GM21447 (cell line): ENCODE results near the gene AGAP3.

Experiments
- ATAC-seq: cut with Tn5 transposase; IDR thresholded peaks from one replicate; pipeline ENCODE4 v1.9.1; 2021; ENCODE audit not compliant: unreplicated experiment

The AGAP3 gene

DNA sequence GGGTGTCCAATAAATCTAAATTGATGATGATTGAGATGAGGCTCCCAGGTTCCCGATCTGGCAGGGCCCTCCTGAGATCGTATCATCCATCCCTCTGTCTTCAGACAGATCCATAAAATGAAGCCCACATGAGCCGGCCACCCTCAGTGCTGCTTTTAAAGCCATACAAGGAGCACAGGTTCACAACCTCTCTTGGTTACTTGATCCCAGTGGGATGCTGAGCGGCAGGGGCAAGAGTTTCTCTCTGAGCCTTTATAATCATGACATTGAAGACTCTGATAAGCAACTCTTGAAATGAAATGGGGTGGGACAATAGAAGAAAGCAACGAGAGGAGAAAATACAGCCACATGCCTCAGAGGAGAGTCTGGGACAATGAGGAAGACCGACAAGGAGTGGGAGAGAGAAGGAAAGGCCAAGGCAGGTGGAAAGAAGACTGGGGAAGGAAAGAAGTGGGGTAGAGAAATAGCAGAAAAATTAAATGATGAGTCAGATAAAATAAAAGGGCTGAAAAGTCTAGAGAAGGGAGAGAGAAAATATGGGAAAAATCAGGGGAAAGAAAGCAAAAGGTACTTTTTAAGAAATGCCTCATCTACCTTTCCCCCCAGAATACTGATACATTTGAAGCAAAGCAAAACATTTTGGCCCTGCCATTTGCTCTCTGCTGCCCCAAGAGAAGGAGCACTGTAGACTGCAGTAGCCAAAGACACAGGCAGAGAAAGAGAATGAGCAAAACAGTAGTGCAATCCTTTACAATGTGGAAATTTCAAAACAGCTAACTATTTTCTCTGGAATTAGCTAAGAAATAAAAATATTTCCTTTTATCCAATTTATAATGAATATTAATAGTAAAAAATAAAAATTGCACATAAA is 66.6 kb downstream of the AGAP3 start:
- ATAC-seq: no peak

DNA sequence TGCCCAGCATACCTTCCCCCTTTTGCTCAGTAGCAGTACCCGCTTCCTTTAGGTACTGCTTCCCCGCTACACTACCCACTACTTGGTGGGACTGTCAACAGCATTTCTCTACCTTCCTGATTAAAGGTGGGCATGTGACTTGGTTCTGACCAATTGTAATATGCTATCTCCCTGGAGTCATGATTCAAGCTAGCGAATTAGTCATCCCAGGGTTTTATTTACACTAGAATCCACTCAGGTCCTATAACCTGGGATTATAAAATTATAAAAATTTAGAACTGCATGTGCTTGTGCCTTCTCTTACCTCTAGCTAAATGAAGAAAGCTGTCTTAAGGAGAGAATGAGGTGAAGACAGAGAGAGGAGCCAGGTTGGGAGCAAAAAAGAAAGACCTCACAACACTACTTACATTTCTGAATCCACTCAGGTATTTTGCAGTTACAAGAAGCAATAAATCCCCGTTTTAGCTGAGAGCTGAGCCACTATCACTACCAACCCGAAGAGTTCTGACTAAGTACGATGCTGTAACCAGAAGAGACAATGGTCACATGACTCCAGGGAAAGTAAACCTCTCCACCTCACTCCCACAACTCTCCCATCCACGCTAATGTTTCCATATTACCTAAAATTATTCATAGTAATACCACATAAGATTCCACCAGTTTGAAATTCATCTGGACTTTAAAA is 71.5 kb downstream of the AGAP3 start:
- ATAC-seq: no peak

GRCh38 chr7:151161757-151162156 is 75.5 kb downstream of the AGAP3 start:
- ATAC-seq: no peak

- no peak for ATAC-seq
These were observed 80.4 kb downstream of the AGAP3 start for GRCh38 chr7:151166629-151167196.

- ATAC-seq: no peak
These were observed 81.1 kb downstream of the AGAP3 start, which contains the start of gene GBX1 for GRCh38 chr7:151167197-151167961. Gene GBX1, minus strand, starts transcription at chr7:151167694. Its CDS starts 146 bp downstream, at chr7:151167548.

GRCh38 chr7:151168003-151168786 is 81.9 kb downstream of the AGAP3 start:
- no peak for ATAC-seq

DNA sequence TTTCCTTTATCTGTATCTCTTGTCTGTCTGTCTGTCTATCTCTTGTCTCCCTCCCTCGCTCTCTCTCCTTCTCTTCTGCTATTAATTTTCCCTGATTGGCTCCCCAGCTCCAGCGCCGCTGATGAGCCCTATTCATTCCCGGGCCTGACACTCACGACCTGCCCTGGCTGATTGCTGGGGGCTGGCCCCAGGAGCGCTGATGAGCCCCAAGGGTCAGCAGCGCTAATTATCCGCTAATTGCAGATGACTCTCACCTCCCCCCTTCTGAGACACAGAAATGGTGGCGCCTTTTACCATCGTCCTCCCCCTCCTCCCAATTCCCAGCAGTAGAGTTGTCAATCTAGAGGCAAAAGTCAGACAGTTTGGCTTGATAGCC is 82.5 kb downstream of the AGAP3 start:
- ATAC-seq: no peak

DNA sequence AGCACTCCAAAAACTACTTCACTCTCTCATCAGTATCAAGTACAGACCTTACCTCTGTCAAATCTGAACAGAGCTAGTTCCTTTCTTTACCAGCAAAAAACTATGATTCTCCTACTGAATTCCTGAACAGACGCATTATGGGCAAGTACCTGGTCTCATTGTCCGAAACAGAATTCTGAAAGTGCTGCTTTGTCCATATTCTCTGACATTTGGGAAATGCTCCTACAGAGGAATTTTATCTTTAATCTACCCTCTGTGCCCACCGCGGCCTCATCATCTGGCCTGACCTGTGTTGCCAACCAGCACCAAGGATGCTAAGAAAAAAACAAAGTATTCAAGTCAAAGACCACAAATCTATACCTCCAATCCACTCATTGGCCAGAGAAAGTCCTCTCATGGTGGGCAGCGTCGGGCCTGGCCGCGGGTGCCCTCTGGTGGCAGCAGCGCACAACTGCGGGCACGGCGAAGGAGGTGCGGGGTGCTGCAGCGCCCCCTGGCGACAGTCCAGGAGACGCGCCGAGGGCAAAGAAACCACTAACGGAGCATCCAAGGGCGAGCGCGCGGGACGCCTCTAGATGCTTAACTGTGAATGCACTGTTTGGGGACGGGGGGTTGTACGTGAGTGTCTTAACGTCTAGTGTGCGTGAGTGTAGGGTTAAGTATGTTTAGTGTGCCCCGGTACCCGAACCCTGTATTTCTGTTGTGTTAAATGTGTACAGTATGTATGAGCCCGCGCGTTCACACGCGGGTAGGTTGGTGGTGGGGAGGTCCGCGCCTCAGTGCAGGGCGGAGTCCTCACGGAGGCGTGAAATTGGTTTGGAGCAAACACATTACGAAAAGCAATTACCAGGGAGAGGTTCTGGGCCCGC is 86.2 kb downstream of the AGAP3 start:
- ATAC-seq: peak; percentile 75

DNA sequence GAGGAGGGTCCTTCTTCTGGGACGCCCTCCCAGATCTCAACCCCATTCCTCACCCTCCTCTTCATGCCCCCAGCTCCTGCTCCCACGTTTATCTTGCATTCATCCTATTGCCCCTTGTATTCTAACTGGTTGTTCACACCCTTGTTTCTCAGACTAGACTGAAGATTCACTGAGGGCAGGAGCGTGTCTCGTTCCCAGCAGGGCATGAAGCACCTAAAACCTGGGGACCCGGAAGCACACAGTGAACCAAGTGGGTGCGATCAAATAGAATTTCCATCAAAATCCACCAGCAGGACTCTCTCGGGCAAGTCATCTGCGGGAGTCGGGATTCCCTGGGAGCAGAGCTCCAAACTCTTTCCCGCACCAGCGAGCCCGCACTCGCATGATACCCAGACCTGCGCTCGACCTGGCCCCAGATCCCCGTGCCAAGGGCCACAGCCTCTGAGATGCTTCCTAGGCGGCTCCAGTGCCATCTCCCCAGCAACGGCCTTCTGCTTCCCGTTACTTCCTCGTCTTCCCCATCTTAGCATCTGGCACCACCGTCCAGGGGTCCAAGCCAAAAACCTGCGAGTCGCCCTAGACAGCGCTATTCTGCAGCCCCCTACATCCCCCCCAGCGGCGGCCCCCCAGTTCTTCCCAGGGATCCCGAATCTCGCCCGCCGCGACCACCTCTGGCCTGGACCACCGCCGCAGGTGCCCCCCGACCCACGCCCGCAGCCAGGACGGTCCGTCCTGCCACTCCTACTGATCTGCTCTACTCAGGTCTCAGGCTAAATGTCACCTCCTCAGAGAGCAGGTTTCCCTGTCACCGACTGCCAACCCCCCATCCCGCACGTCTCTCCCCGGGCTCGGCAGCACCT is 87.3 kb downstream of the AGAP3 start:
- no peak for ATAC-seq

GRCh38 chr7:151174246-151175046 is 88.2 kb downstream of the AGAP3 start:
- no peak for ATAC-seq

DNA sequence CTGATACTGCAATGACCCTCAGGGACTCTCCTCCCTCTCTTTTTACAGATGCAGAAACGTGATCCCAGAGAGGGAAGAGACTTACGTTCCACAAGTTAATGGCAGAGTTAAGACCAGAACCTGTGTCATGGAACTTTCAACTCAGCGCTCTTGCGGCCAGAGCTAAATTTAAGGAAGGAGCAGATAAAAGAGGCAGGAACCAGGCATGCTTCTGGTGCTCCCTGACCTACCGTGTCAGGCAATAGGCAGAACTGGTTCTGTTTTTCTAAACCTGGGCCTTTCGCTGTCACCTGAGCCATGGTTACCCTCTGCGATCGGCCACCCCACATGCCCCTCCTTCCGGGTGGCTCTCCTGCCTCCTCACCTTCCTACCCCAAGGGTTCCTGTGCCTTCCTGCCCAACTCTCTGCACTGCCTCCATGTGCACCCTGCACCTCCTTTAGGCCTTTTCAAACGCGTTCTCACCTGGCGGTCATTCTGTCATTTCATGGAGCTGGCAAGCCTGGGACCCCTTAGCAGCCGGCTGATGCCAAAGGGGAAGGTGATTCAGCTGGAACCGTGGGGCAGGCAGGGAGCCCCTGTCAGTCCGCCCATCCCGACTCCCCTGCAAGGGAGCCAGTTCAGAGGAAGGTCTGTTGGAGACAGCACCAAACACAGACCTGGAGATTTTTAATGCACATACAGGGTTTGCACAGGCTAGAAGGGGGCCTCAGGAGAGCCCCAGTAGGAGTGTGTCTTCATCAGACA is 88.9 kb downstream of the AGAP3 start:
- no peak for ATAC-seq

DNA sequence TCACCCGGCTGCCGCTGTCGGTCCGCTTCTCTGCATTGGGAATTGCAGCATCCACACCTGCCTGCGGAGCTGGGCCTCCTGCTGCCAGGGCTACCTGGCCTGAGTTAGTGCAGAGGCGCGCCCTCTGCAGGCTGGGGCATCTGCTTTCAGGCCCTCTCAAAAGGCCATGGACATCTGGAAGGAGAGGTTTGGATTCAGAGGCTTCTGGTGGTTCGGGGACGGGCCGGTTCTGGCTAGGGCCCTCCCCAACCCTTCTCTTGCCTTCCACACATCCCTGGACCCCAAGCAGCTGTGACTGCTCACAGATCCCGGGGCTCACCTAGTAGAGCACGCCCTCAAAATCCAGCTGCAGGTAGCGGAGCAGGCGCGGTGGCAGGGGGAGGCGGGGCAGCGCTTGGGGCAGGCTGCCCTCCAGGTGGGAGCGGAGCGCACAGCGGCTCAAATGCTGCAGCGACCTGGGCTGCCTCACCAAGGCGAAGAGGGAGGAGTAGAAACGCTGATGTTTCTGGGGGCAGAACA is 89.6 kb downstream of the AGAP3 start:
- ATAC-seq: no peak

GRCh38 chr7:151176401-151176800 is 90.1 kb downstream of the AGAP3 start:
- no peak for ATAC-seq

- ATAC-seq: no peak
These were observed 91.0 kb downstream of the AGAP3 start for GRCh38 chr7:151177310-151177709.

DNA sequence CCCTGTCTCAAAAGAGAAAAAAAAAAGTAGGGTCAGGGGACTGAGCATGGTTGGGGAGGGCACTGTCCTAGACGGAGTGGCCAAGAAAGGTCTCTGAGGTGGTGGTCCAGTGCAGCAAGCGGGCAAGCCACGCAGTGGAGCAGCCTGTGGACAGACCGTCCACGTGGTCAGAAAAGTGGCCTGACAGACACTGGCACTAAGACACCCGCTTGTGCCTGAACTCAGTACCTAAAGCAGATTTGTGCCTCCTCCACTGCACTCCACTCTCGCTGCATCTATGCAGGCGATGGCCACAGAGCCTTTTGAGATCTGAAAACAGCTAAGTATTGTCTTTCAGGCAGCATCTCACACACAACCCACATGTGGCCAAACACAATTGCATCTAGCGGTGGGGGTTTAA is 92.0 kb downstream of the AGAP3 start:
- no peak for ATAC-seq

DNA sequence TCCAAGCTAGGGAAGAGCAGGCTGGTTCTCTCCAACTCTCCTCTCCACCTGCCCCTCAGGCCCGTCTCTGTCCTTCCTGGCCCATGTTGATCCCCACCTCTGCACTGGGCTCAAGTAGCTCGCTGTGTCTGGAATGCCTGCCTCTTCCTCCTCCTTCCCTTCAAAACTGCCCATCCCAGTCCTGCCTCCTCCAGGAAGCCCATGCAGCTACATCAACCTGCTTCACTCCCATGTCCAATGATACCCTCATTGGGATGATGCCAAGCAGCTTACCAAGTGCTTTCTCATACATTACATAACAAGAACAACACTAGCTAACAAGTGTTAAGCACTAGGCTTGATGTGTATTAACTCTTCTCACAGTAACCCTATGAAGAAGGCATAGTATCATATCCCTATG is 92.6 kb downstream of the AGAP3 start:
- no peak for ATAC-seq
